Sigmoid colon (tissue), 4 donors: ENCODE measurements around the gene SNX15.

Experiments used
- EP300 ChIP-seq, 4 donors: sonication (generic); formaldehyde crosslinking; IDR thresholded peaks; one replicate each; pipeline ENCODE4 v1.6.1; 2017; ENCODE audit warnings: antibody characterized with exemption in 4 of 4
- TF ChIP-seq, protein P1 (sequence below), 4 experiments: fragments of 450-650 bp in 3 of 4; fragments of 200-600 bp in 1 of 4; IDR thresholded peaks; one replicate each; pipeline ENCODE4 v1.5.1; 2016 to 2019; ENCODE audit warnings: antibody characterized with exemption in 4 of 4, mild to moderate bottlenecking in 3 of 4, moderate library complexity in 2 of 4

DNA sequence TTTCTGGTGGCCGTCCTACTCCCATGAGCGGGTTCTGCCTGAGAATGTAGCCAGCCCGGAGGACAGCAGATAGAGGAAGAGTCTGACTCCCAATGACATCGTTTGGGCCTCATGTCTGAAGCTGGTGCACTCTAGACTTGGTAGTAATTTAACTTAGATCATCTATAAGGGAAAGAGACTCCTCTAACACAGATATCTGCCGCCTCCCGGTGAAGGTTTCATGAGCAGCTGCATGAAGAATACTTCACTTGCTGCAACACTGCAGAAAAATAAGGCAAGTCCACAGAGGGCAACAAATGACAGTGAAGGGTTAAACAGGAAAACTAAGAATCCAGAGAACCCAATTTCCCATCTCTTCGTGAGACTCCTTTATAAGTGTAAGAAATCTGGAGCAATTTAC, 19.2 kb upstream of the SNX15 start:
- no peak for TF ChIP-seq EP300 (IDR thresholded peaks at IDR 0.05)
- TF ChIP-seq, protein P1, sequence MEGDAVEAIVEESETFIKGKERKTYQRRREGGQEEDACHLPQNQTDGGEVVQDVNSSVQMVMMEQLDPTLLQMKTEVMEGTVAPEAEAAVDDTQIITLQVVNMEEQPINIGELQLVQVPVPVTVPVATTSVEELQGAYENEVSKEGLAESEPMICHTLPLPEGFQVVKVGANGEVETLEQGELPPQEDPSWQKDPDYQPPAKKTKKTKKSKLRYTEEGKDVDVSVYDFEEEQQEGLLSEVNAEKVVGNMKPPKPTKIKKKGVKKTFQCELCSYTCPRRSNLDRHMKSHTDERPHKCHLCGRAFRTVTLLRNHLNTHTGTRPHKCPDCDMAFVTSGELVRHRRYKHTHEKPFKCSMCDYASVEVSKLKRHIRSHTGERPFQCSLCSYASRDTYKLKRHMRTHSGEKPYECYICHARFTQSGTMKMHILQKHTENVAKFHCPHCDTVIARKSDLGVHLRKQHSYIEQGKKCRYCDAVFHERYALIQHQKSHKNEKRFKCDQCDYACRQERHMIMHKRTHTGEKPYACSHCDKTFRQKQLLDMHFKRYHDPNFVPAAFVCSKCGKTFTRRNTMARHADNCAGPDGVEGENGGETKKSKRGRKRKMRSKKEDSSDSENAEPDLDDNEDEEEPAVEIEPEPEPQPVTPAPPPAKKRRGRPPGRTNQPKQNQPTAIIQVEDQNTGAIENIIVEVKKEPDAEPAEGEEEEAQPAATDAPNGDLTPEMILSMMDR (IDR thresholded peaks at IDR 0.05) = no peak
